Measurements from ENCODE around the gene CYGB. TPM values are rescaled to one million over a fixed set of nuclear protein-coding genes. Genes with fewer than 3 reads are reported as not detected.

The CYGB gene
- total RNA-seq, 1 donor from 2014 or later, result 30.2 TPM

GRCh38 chr17:76577876-76578275, 40.4 kb upstream of the CYGB start:
- ATAC-seq, result no peak
- Histone ChIP-seq H3K27ac (no peak overlapping the region), H3K27me3 (ENCODE audit: low read depth) (no peaks in the 10 kb centered on the region), H3K4me3 (no peak overlapping the region), H3K4me1 (no peaks in the 10 kb centered on the region), H3K9me3 (no peaks in the 10 kb centered on the region), H3K36me3 (no peaks in the 10 kb centered on the region)
- no peak for TF ChIP-seq CTCF (IDR thresholded peaks at IDR 0.05)
- DNase-seq, result no peak
- intact Hi-C loops (cut with DNase I), result no loop called here

GRCh38 chr17:76576189-76576588, 38.7 kb upstream of the CYGB start:
- Histone ChIP-seq H3K27me3 (ENCODE audit: low read depth) (no peaks in the 10 kb centered on the region), H3K27ac (no peak overlapping the region), H3K36me3 (no peaks in the 10 kb centered on the region), H3K9me3 (no peaks in the 10 kb centered on the region), H3K4me1 (no peaks in the 10 kb centered on the region), H3K4me3 (no peak overlapping the region)
- TF ChIP-seq CTCF (IDR thresholded peaks at IDR 0.05), result no peak
- no peak for DNase-seq
- intact Hi-C loops (cut with DNase I), result no loop called here
- no peak for ATAC-seq

GRCh38 chr17:76575570-76575969, 38.1 kb upstream of the CYGB start:
- H3K4me3 ChIP-seq, result no peak overlapping the region
- intact Hi-C loops (cut with DNase I), result no loop called here
- no peak for TF ChIP-seq CTCF (IDR thresholded peaks at IDR 0.05)
- H3K27me3 ChIP-seq (ENCODE audit: low read depth), result no peaks in the 10 kb centered on the region
- H3K27ac ChIP-seq, result no peak overlapping the region
- DNase-seq (no peak), ATAC-seq (no peak)
- no peaks in the 10 kb centered on the region for H3K9me3 ChIP-seq
- H3K4me1 ChIP-seq, result no peaks in the 10 kb centered on the region
- no peaks in the 10 kb centered on the region for H3K36me3 ChIP-seq

- TF ChIP-seq CTCF (IDR thresholded peaks at IDR 0.05), result no peak
- intact Hi-C loops (cut with DNase I), result no loop called here
- ATAC-seq (no peak), DNase-seq (no peak)
- Histone ChIP-seq H3K27ac (no peak overlapping the region), H3K36me3 (no peaks in the 10 kb centered on the region), H3K4me1 (no peaks in the 10 kb centered on the region), H3K4me3 (no peak overlapping the region), H3K27me3 (ENCODE audit: low read depth) (no peaks in the 10 kb centered on the region), H3K9me3 (no peaks in the 10 kb centered on the region)
Measured at GRCh38 chr17:76574166-76574565, 36.7 kb upstream of the CYGB start.

- intact Hi-C loops (cut with DNase I), result no loop called here
- Histone ChIP-seq H3K27ac (no peak overlapping the region), H3K27me3 (ENCODE audit: low read depth) (no peaks in the 10 kb centered on the region), H3K9me3 (no peaks in the 10 kb centered on the region), H3K4me3 (no peak overlapping the region), H3K36me3 (no peaks in the 10 kb centered on the region), H3K4me1 (no peaks in the 10 kb centered on the region)
- ATAC-seq (no peak), DNase-seq (no peak)
- no peak for TF ChIP-seq CTCF (IDR thresholded peaks at IDR 0.05)
Measured at GRCh38 chr17:76573096-76573495, 35.6 kb upstream of the CYGB start.
